ENCODE measurements around the gene DRC1.
"Not testable (repeated sequence)": the region's sequence is repeated elsewhere in the genome, so short reads cannot be mapped to it uniquely, and the experiment has no call there.

DRC1 gene

DNA sequence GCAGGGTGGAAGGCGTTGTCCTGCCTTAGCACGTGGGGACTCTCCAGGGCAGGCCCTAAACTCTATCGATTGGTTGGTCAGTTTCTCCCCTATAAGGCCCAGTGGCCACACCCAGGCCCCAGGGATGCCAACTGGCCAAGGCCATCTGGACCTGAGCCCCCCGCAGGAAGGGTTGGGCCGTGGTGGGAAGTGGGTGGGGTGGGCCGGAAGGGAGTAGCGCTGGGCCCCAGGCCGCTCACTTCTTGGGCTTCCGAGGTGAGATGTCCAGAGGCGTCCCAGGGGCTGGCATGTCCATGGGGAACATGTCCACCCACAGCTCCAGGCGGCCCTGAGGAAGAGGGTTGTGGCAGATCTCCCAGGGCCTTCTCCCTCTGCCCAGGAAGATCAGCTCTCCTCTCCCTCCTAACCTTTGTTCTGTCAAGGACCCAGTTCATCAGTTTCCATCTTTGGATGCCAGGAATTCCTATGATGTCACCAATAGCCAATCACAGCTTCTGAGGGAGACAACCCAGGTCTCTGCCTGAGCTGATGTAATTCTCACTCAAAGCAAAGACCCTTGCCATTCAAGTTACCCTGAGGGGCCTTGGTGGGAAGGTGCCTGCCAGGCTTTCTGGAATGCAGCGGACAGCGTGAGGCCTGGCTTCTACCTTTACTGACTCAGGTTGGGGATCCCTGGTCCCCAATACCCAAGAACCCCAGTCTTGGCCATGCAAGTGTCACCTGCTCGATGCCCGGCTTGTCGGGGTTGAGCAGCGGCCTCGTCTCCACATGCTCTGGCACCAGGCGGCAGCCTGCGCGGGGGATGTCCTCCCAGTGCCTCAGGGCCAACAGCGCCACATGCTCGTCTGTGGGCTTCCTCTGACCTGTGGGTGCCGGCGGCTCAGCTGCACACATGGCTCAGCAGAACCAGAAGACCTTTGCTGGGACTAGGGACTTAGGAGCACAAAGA, 61.8 kb downstream of the DRC1 start:
- no peak for DNase-seq (ENCODE audit: low spot score)

DNA sequence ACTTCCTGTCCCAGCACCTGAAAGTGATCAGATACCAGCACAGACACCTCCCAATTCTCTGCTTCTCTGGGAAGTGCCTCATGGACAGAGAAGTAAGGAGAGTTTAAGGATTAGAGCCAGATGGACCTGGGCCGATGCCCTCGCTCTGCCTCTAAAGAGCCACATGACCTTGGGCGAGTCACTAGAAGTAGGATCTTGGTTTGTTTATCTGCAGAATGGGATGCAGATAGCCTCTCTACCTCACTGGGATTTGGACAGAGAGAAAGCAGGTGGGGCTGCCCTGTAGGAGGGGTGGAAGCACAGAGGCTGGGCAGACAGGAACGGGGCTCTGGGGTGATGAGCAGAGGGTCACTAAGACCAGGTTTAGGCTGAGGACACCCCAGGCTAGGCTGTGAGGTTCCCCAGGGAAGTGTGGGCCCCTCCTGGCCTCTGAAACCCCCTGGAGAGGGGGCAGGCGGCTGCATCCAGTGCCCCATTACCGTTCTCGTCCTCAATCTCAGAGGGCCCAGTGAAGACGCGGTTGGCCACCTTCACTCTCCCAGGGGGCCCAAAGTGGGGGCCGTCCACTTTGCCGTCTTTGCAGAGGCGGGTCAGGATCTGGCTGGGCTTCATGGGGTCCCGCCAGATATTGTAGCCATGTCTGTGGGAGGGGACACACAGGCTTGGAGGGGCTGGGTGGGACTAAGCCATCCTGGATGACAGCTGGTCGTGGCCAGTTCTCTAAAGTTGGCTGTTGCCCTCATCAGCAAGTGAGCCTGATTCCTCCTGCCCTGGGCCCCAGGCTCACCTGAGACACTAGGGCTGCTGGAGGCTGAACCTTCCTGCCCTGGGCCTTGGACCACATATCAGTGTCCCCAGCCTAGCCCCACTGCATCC, 62.9 kb downstream of the DRC1 start:
- no peak for DNase-seq (ENCODE audit: low spot score)

DNA sequence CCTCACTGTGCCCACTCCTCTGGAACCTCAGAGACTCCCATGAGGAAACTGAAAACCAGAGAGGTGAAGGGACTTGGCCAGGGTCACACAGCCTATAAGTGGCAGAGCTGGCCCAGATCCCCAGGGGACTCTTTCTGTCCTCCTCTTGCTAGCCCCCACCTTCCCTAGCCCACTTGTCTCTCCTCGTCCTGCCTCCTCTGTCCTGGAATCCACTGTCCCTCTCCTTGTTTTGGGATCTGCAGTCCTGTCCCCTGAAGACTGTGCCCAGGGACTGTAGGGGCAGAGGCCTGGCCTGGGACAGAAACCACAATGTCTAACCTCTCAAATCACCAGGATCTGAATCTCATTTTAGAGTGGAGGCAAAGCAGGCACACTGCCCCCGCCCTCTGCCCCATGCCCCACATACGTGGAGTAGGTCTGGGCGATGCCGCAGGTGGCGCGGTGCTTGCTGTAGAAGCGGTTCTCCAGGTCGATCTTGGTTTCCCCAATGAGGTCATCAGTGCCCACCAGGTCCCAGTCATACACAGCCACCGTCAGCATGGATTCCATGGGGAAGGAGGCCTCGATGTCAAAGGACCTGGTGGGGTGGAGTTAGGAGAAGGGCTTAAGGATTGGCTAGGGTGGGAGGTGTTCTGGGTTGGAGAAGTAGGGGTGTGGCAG, 63.7 kb downstream of the DRC1 start:
- DNase-seq (ENCODE audit: low spot score): no peak

DNA sequence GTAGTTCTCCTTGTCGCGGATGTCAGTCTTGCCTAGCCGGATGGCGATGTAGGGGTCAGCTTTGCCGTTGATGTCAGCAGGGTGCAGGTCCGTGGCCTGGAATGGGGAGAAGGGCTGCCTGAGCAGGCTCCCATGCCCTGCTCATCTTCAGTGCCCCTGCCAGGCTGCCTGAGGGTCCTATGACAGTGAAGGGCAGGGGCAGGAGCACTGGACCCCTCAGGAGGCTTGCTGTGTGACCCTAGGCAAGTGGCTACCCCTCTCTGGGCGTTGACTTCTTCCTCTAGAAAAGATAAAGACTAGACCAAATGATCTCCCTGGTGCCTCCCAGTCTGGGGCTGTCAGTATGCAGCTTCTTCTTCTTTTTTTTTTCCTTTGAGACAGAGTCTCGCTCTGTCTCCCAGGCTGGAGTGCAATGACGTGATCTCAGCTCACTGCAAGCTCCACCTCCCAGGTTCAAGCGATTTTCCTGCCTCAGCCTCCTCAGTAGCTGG, 64.3 kb downstream of the DRC1 start:
- DNase-seq (ENCODE audit: low spot score): no peak

DNA sequence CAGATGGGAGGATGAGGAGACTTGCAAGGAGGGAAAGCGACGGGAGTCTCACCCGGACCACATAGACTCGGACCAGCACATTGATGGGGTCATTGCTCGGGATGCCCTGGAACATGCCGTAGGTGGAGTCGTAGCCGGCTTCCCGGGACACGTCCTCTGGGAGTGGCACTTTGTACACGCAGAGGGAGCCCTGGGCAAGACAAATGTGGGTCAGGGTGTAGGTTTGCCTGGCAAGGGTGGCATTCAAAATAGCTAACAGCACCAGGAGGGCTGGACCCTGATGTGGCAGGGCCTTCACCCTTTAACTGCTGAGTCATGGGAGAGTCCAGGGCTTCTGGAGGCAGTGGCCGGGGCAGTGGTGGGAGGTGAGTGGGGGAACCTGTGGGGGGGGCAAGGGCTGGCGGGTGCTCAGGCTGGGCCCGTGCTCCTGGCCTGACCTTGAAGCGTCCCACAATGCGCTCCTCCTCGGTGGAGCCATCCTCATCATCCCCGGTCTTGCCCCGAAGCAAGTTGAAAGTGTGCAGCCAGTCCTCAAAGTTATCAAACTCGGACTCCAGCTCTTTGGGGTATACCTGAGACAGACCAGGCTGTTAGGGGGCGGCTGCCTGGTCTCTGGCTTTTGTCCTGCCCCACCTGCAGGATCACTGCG, 65.1 kb downstream of the DRC1 start:
- no peak for DNase-seq (ENCODE audit: low spot score)

DNA sequence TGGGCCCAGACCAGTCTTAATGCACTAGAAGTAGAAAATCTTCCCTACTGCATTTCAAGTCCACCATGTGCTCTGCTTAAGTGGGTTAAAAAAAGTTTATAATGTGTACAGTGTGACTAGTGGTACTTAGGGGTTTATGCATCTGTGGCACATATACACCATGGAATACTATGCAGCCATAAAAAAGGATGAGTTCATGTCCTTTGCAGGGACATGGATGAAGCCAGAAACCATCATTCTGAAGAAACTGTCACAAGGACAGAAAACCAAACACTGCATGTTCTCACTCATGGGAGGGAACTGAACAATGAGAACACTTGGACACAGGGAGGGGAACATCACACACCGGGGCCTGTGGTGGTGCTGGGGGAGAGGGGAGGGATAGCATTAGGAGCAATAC, 66.8 kb downstream of the DRC1 start:
- DNase-seq (ENCODE audit: low spot score): not testable (repeated sequence)

DNA sequence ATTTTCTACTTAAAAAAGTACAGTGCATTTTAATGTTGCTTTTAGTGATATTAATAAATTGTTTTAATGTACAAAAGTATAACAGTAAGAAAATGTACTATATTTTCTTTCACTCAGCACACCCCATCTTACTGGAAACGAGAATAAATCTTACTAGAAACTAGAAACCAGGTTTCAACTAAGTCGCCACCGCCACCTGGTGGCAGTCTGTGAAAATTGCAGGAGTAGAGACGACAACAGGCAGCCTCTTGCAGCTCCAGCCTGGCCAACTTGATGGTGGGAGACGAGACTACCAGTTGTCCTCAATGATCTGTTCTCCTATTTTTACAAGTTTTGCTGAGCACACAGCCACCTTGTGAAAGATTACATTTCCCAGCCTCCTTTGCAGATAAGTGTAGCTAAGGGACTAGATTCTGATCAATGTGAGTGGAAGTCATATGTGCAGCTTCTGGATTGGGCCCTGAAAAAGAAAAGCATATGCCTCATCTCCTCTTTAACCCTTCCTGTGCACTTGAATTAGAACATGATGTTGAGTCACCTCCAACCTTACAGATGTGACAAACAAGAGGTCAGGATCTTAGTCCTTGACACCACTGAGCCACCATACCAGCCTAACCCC, 67.5 kb downstream of the DRC1 start:
- DNase-seq (ENCODE audit: low spot score): peak; percentile 73

DNA sequence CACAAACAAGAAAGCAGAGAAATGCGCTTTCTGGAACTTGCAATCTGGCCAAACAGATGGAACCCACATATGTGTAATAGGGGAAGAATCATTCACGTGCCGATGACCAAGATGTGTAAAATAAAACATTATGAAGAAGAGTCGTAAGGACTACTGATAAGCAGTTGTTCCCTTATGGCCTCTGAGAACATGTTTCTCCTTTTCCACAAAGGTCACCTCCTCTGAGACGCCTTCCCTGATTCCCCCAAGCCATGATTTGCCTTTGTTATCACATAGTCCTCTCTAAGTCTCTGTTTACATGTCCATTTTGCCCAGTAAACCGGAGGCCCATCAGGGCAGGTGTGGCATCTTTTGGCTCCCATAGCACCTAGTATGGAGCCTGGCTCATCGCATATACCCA, 68.2 kb downstream of the DRC1 start:
- no peak for DNase-seq (ENCODE audit: low spot score)

DNA sequence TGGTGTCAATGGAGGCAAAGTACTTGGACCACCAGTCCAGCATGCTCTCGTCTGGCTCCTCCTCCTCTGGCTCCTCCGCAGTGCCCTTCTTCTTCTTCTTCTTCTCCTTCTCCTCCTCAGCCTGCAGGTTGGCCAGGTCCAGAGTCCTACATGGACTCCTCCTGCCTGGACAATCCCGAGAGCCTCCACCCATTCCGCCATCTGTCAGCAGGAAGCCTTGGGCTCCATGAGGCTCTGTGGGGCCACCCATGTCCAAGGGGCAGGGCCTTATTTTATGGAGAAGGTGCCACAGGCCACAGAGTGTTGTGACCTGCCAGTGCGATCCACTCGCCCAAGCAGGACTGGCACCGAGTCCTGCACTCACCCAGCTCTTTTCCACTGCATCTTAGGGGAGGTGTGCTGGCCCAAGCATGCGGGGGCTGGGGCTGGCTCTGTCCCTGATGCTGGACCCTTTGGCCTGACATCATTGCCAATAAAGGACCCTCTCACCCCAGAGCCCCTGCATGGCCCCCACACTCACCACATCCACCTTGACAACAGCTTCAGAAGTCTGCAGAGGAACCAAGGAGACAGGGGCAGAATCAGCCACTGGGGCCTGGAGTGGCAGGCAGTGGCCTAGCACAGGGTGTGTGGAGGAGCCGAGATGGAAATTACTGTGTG, 69.0 kb downstream of the DRC1 start:
- no peak for DNase-seq (ENCODE audit: low spot score)

DNA sequence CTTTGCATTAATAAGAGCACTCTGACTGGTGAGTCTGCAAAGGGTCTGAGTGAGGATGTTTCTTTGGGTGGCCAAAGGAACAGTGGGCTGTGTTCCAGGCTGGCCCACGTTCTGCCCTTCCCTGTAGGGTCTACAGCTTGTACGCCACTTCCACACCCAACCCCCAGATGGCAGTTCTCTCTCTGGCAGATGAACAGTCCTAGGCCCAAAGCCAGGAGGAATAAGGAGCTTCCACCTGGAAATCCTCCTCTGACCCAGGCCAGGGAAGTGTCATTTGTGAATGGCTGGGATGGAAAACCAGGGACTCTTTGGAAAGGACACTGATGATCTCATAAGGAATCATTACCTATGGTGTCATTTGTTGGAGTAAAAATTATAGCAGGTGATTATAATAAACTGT, 69.6 kb downstream of the DRC1 start:
- no peak for DNase-seq (ENCODE audit: low spot score)

DNA sequence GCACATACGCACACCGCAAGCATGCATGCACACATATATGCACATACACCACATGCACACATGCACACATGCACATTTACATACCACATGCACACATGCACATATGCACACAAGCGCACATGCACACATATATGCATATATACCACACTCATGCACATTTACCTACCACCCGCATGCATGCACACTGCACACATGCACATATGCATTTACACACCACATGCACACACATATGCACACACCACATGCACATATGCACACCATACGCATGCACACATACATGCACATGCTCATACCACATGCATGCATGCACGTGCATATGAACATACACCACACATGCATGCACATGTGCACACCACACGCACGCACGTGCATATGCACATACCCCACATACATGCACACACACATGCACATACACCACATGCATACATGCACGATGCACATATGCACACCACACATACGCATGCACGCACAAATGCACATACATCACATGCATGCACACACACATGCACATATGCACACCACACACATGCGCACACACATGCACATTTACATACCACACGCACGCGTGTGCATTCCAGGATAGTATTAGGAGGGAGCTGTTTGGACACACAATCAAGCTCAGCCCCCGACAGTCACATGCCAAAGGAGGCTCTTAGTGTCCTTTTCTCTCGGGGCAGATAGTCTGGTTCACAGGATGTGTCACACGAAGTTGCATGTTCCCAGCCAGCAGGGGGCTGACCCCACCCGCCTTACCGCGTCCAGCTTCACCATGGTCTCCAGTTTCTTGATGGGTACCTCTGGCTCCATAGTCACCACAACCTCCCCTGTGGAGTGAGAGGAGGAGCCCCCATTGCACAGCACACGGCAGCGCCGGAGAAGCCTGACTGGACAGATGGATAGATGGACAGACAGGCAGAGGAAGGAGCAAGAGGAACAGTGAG, 70.3 kb downstream of the DRC1 start:
- peak; percentile 47 for DNase-seq (ENCODE audit: low spot score)

DNA sequence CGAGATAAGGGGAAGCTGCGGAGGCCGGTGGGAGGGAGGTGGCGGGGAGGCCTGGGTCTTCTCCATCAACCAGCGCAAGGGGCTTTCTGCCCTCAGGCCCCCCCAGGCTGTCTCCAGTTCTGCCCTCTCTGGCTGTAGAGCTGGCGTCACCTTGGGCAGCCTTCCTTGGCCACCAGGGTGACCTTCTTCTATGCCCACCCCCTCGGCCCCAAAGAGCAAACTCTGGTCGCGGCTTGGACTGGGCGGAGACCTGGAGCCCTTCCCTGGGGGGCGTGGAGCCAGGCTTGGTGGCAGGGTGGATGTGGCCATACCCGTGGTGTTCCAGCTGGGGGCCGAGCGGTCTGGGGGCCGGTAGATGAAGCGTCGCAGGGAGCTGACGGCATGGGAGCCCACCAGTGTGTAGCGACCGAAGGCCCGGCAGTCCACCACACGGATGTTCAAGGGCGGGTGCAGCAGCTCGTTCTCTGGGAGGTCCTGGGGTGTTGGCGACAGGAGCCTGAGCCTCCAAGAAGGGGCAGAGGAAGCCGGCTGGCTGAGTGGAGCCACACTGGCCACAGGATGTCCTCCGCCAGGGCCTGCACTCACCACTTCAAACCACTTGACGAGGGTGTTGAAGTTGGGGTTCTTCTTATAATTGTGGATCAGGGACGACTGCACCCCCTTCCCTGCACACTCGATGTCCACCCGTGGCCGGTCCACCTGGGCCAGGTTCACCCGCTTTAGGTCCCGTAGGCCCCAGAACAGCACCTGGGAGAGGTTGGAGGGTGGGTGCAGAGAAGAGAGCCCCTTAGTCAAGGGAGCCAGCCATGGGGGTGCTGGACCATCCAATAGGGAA, 71.3 kb downstream of the DRC1 start:
- no peak for DNase-seq (ENCODE audit: low spot score)

DNA sequence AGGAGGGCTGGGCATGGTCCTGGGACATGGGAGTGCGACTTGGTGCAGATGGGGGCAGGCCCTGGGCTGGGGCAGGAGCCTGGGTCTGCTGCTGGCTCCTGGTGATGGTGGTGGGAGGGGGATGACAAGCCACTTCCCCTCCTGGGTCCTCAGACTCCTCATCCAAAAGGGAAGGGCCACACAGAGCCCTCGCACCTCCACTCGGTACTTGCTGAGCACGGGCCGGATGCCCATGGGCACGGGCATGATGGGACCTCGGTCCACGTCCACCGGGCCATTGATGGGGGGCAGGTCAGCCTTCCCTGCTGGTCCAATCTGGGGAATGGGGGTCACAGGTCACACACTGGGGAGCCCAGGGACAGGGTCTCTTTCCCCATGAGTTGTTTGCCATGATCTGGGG, 72.1 kb downstream of the DRC1 start:
- DNase-seq (ENCODE audit: low spot score): no peak

DNA sequence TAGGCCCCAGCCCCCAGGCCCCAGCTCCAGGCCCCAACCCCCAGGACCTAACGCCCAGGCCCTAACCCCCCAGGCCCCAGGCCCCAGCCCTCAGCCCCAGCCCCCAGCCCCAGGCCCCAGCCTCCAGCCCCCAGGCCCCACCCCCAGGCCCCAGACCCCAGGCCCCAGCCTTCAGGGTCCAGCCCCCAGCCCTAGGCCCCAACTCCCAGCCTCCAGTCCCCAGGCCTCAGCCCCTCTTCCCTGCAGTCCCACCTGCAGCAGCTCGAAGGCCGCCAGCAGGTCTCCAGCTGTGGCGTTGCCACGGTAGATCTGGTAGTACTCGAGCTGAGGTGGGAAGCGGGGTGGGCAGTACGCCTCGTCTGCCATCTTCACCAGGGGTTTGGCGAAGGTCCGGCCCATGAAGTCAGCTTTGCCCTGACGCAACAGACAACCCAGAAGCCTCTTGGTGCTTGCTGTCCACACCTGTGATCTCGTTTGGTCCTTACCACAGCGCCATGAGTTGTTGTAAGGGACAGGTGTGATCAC, 72.6 kb downstream of the DRC1 start:
- no peak for DNase-seq (ENCODE audit: low spot score)

DNA sequence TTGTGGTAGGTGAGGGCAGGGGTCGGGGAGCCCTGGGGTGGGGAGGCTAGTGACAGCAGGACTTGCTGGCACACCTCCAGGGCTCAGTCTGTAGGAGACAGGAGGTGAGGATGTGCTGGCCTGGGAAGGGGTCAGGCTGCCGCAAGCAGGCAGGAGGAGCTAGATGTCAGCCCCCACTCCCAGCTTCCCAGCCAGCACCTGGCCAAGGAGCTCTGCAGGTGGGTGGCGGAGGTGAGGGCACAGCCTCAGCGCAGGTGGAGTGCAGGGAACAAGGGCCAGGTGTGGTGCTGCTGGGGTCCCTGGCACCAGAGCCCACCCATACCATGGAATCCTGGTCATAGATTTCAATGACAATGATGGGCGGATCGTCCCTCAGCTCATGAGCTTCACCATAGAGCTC, 73.3 kb downstream of the DRC1 start:
- DNase-seq (ENCODE audit: low spot score): no peak

DNA sequence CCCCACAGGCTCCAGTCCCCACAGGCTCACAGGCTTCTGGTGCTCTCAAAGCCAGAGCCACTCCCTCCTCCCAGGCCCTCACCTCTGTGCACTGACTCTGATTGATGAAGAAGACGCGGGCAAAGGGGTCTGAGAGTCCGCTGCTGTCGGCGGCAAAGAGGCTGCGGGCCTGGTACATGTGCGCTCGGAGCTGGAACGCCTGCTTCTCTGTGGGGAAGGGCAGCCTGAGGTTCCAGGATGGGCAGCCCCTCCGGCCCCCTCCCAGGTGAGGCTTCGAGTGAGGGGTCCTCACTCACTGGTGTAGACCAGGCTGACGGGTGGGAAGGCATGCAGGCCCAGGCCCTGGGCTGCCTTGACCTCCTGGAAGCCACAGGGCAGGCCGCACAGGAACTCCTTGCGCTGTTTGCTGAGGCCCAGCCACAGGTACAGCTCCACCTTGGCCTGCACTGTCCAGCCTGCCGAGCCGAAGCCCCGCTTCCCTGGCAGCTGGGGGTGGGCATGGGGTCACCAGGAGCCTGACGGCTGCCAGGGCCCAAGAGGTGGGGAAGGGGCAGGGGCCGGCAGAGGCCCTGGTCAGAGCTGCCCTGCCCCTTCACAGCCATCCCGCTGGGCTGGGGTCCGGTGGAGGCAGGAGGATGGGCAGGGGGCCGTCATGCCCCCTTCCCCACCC, 74.2 kb downstream of the DRC1 start:
- DNase-seq (ENCODE audit: low spot score): no peak

DNA sequence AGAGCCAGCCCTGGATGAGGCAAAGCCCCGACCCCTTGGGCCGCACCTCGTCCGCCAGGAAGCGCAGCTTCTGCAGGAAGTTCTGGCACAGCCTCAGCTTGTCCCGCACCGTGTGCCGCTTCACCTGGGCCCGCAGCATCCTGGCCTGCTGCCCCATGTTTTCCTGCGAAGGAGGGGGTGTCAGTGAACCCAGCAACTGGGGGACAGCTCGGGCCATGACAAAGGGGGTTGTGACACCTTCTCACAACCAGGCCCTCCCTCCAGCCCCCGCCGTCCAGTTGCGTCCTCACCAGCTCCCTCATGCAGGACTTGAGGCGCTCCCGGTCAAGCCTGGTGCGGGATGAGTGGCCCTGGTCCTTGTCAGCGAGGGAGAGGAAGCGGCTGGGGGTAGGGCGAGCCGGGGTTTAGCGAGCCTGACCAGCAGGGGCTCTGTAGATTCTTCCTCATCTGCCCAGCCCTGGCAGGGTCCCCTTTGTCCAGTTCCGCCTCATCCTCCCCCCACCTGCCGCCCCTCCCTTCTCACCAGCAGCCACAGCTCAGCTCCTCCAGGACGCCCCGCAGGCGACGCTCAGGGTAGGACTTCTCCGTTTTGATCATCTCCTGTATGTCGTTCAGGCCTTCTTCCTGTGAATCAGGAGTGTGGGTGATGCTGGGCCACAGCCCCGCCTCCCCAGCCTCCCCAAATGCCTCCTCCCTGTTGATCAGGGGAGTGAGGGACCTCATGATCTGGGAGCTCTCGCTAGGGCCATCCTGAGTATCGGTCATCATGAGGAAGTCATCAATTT, 75.6 kb downstream of the DRC1 start:
- DNase-seq (ENCODE audit: low spot score): no peak

All from HuH-7.5 (cell line).